HG03095 (cell line): ENCODE results near the gene LDB2.
"Not testable (repeated sequence)": the region's sequence is repeated elsewhere in the genome, so short reads cannot be mapped to it uniquely, and the experiment has no call there.

Source experiments
- ATAC-seq: cut with Tn5 transposase; IDR thresholded peaks from one replicate; pipeline ENCODE4 v1.9.1; 2021; ENCODE audit warnings: moderate library complexity; ENCODE audit not compliant: unreplicated experiment

Gene LDB2

GRCh38 chr4:16573739-16574138, 324.7 kb downstream of the LDB2 start:
- no peak for ATAC-seq

GRCh38 chr4:16573206-16573605, 325.2 kb downstream of the LDB2 start:
- no peak for ATAC-seq

GRCh38 chr4:16572631-16573030, 325.8 kb downstream of the LDB2 start:
- ATAC-seq = no peak

- ATAC-seq = no peak
Observed at GRCh38 chr4:16572161-16572560, 326.3 kb downstream of the LDB2 start.

GRCh38 chr4:16569790-16570189, 328.7 kb downstream of the LDB2 start:
- no peak for ATAC-seq

- ATAC-seq = not testable (repeated sequence)
Observed at GRCh38 chr4:16557316-16557715, 341.1 kb downstream of the LDB2 start.

- no peak for ATAC-seq
Observed at GRCh38 chr4:16555156-16555555, 343.3 kb downstream of the LDB2 start.

- ATAC-seq = no peak
Observed at GRCh38 chr4:16550531-16550930, 347.9 kb downstream of the LDB2 start.

- no peak for ATAC-seq
Observed at GRCh38 chr4:16545656-16546055, 352.8 kb downstream of the LDB2 start.

- ATAC-seq = no peak
Observed at GRCh38 chr4:16544869-16545268, 353.6 kb downstream of the LDB2 start.

GRCh38 chr4:16544251-16544721, 354.2 kb downstream of the LDB2 start:
- ATAC-seq = no peak

GRCh38 chr4:16537926-16538325, 360.5 kb downstream of the LDB2 start:
- ATAC-seq = no peak

GRCh38 chr4:16532240-16532970, 366.0 kb downstream of the LDB2 start:
- no peak for ATAC-seq

- ATAC-seq = no peak
Observed at GRCh38 chr4:16530688-16531635, 367.5 kb downstream of the LDB2 start.

- ATAC-seq = no peak
Observed at GRCh38 chr4:16524911-16525554, 373.4 kb downstream of the LDB2 start.

GRCh38 chr4:16524406-16524805, 374.0 kb downstream of the LDB2 start:
- no peak for ATAC-seq

- ATAC-seq = not testable (repeated sequence)
Observed at GRCh38 chr4:16523526-16523925, 374.9 kb downstream of the LDB2 start.

- no peak for ATAC-seq
Observed at GRCh38 chr4:16521156-16521915, 377.1 kb downstream of the LDB2 start.

GRCh38 chr4:16516796-16517439, 381.5 kb downstream of the LDB2 start:
- ATAC-seq = no peak

- ATAC-seq = no peak
Observed at GRCh38 chr4:16513876-16514275, 384.6 kb downstream of the LDB2 start.
